ENCODE results near the gene BORCS5.

- no peak for TF ChIP-seq POLR2AphosphoS5 (IDR thresholded peaks at IDR 0.05; ENCODE audit: low read depth, low read length)
- TF ChIP-seq TAF1 (IDR thresholded peaks at IDR 0.05; ENCODE audit: low read depth, low read length), result no peak
Measured at GRCh38 chr12:12331896-12332295, 25.0 kb upstream of the BORCS5 start.
